Measurements from ENCODE around the gene RNU1-4.
"Not testable (repeated sequence)": the region's sequence is repeated elsewhere in the genome, so short reads cannot be mapped to it uniquely, and the experiment has no call there.

DNA sequence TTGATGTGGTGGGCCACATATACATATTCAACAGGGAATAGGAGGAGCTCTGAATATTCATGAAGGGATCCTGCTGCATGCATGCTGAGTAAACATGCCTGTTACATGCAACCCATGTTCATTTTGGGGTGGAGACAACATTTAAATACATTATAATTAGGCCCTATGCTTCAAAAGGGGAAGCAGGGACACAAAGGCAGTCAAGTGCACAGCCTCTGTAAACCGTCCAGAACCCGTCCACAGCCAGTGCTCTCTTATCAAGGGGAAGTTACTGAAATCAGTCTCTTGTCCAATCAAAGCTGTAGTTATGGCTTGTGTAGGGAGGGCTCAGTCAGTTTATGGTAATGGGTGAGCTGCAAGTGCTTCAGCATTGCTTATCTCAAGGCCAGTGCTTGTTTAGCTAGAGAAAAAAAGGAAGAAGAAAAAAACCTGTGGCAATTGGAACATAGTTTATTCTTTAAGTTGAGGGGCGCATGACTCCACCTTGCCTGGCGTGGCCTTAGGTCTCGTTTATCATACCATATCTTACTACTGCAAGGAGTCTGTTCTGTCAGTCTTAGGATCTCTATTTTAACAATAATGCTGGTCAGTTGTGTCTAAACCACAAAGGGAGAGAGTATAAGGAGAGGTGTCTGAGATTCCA lies 7.9 kb upstream of the RNU1-4 start:
- TF ChIP-seq CTCF (IDR thresholded peaks at IDR 0.05); POLR2A (IDR thresholded peaks at IDR 0.05); POLR2AphosphoS5 (IDR thresholded peaks at IDR 0.05; ENCODE audit: insufficient read depth in 1 of 2, low read depth in 1 of 2): not testable (repeated sequence)
